Spleen (tissue), 7 donors: ENCODE results near the gene CASQ2.

Source experiments
- POLR2AphosphoS5 ChIP-seq, 3 donors: sonication (generic); formaldehyde crosslinking; IDR thresholded peaks; one replicate each; pipeline ENCODE4 v1.5.1; 2017; ENCODE audit warnings: antibody characterized with exemption in 3 of 3
- TF ChIP-seq, protein P1 (sequence below), 11 experiments: fragments of 200-600 bp in 7 of 11; fragments of 450-650 bp in 4 of 11; sonication (generic) in 4 of 11; IDR thresholded peaks in 8 of 11; conservative IDR thresholded peaks in 3 of 11; 1 replicate in 7 of 11; 2 replicates in 4 of 11; pipeline versions ENCODE4 v1.4.0 to v1.8.0; 2016 to 2021; ENCODE audit warnings: antibody characterized with exemption in 11 of 11, inconsistent platforms in 4 of 11, mild to moderate bottlenecking in 1 of 11
- donor health status: DM: no; HTN: no; CAD: no; lungs with moderate emphysema.
- donor health status: DM: no; HTN: no; CAD: no.
- donor health status: DM: no; HTN: no; CAD: no.

GRCh38 chr1:115677565-115677964, 90.9 kb downstream of the CASQ2 start:
- TF ChIP-seq, protein P1, sequence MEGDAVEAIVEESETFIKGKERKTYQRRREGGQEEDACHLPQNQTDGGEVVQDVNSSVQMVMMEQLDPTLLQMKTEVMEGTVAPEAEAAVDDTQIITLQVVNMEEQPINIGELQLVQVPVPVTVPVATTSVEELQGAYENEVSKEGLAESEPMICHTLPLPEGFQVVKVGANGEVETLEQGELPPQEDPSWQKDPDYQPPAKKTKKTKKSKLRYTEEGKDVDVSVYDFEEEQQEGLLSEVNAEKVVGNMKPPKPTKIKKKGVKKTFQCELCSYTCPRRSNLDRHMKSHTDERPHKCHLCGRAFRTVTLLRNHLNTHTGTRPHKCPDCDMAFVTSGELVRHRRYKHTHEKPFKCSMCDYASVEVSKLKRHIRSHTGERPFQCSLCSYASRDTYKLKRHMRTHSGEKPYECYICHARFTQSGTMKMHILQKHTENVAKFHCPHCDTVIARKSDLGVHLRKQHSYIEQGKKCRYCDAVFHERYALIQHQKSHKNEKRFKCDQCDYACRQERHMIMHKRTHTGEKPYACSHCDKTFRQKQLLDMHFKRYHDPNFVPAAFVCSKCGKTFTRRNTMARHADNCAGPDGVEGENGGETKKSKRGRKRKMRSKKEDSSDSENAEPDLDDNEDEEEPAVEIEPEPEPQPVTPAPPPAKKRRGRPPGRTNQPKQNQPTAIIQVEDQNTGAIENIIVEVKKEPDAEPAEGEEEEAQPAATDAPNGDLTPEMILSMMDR (IDR thresholded peaks at IDR 0.05 in 8 of 11, conservative IDR thresholded peaks at IDR 0.05 in 3 of 11) = no peak
- TF ChIP-seq POLR2AphosphoS5 (IDR thresholded peaks at IDR 0.05) = no peak
